HG03521 (cell line): ENCODE measurements around the gene NPC2.

Experiments
- ATAC-seq: cut with Tn5 transposase; IDR thresholded peaks from one replicate; pipeline ENCODE4 v1.9.1; 2021; ENCODE audit warnings: mild to moderate bottlenecking, moderate library complexity; ENCODE audit not compliant: unreplicated experiment

The NPC2 gene

GRCh38 chr14:74503291-74503937, 10.3 kb upstream of the NPC2 start:
- no peak for ATAC-seq

GRCh38 chr14:74502236-74503019, 9.3 kb upstream of the NPC2 start:
- ATAC-seq = no peak

- no peak for ATAC-seq
Measured at GRCh38 chr14:74501691-74502090, 8.6 kb upstream of the NPC2 start.

GRCh38 chr14:74501135-74501614, 8.1 kb upstream of the NPC2 start:
- no peak for ATAC-seq

- no peak for ATAC-seq
Measured at GRCh38 chr14:74500417-74501134, 7.5 kb upstream of the NPC2 start.

- no peak for ATAC-seq
Measured at GRCh38 chr14:74495356-74495755, 2.3 kb upstream of the NPC2 start.

GRCh38 chr14:74493343-74494261, 497 bp upstream of the NPC2 start, which contains the start of gene ISCA2:
ISCA2 (plus strand) TSS chr14:74493765; CDS start chr14:74493775, 10 bp downstream.
- ATAC-seq = peak; percentile 88

- no peak for ATAC-seq
Measured at GRCh38 chr14:74491956-74492775, 939 bp downstream of the NPC2 start.

- ATAC-seq = no peak
Measured at GRCh38 chr14:74490486-74490885, 2.6 kb downstream of the NPC2 start.

GRCh38 chr14:74488786-74489397, 4.2 kb downstream of the NPC2 start:
- no peak for ATAC-seq

GRCh38 chr14:74486164-74486563, 6.9 kb downstream of the NPC2 start:
- no peak for ATAC-seq

GRCh38 chr14:74483321-74483720, 9.8 kb downstream of the NPC2 start:
- ATAC-seq = no peak

- ATAC-seq = no peak
Measured at GRCh38 chr14:74482571-74482970, 10.5 kb downstream of the NPC2 start.

- no peak for ATAC-seq
Measured at GRCh38 chr14:74480046-74480445, 13.1 kb downstream of the NPC2 start.

- no peak for ATAC-seq
Measured at GRCh38 chr14:74478996-74479635, 14.0 kb downstream of the NPC2 start.

GRCh38 chr14:74476607-74477006, 16.5 kb downstream of the NPC2 start:
- no peak for ATAC-seq

- no peak for ATAC-seq
Measured at GRCh38 chr14:74476107-74476506, 17.0 kb downstream of the NPC2 start.

- no peak for ATAC-seq
Measured at GRCh38 chr14:74475678-74476077, 17.4 kb downstream of the NPC2 start.

- no peak for ATAC-seq
Measured at GRCh38 chr14:74474376-74474775, 18.7 kb downstream of the NPC2 start.
